ENCODE results near the gene F5.
A peak's percentile ranks its signal among the peaks of the same experiment; 100 is the strongest.
"Not testable (repeated sequence)": the region's sequence is repeated elsewhere in the genome, so short reads cannot be mapped to it uniquely, and the experiment has no call there.

F5 gene

GRCh38 chr1:169534653-169535052 lies 51.6 kb downstream of the F5 start:
- DNase-seq: no peak

GRCh38 chr1:169533528-169534190 lies 52.6 kb downstream of the F5 start:
- not testable (repeated sequence) for DNase-seq

GRCh38 chr1:169530448-169530847 lies 55.8 kb downstream of the F5 start:
- DNase-seq: no peak

- DNase-seq: peak; percentile 35
These were observed 57.1 kb downstream of the F5 start for GRCh38 chr1:169529068-169529642.

- no peak for DNase-seq
These were observed 57.8 kb downstream of the F5 start for GRCh38 chr1:169528215-169529067.

- DNase-seq: no peak
These were observed 58.6 kb downstream of the F5 start for GRCh38 chr1:169527451-169528214.

GRCh38 chr1:169527001-169527400 lies 59.3 kb downstream of the F5 start:
- no peak for DNase-seq

GRCh38 chr1:169526120-169526832 lies 60.0 kb downstream of the F5 start:
- no peak for DNase-seq

GRCh38 chr1:169525391-169525790 lies 60.9 kb downstream of the F5 start:
- DNase-seq: no peak

GRCh38 chr1:169523904-169524303 lies 62.4 kb downstream of the F5 start:
- DNase-seq: no peak

- no peak for DNase-seq
These were observed 65.1 kb downstream of the F5 start for GRCh38 chr1:169521226-169521625.

- DNase-seq: no peak
These were observed 68.6 kb downstream of the F5 start for GRCh38 chr1:169517558-169518186.

GRCh38 chr1:169515641-169516040 lies 70.6 kb downstream of the F5 start:
- DNase-seq: no peak

- DNase-seq: no peak
These were observed 71.6 kb downstream of the F5 start for GRCh38 chr1:169514566-169515270.

GRCh38 chr1:169513208-169513607 lies 73.1 kb downstream of the F5 start:
- DNase-seq: no peak

- DNase-seq: no peak
These were observed 74.8 kb downstream of the F5 start for GRCh38 chr1:169511316-169512005.

GRCh38 chr1:169510060-169510459 lies 76.2 kb downstream of the F5 start:
- no peak for DNase-seq

GRCh38 chr1:169509354-169509753 lies 76.9 kb downstream of the F5 start:
- peak; percentile 63 for DNase-seq

GRCh38 chr1:169508432-169509338 lies 77.6 kb downstream of the F5 start:
- no peak for DNase-seq

GRCh38 chr1:169507413-169507812 lies 78.9 kb downstream of the F5 start:
- no peak for DNase-seq

All from NCI-H1417 treated with DMSO at 0.1 percent for 48 hours (cell line).